AG04449 (cell line): ENCODE results near the gene MIGA1.
"Not testable (repeated sequence)": the region's sequence is repeated elsewhere in the genome, so short reads cannot be mapped to it uniquely, and the experiment has no call there.

Source experiments
- CTCF ChIA-PET: fragments of 350-600 bp; formaldehyde crosslinking; extraction: SDS; loops from one replicate; lab custom pipeline; 2021; ENCODE audit warnings: antibody characterized with exemption; lab: Yijun Ruan, JAX
- POLR2A ChIA-PET: fragments of 400-600, 350-600 bp; formaldehyde crosslinking; extraction: SDS; loops from one replicate; lab custom pipeline; 2020; ENCODE audit warnings: antibody characterized with exemption, inconsistent platforms; lab: Yijun Ruan, JAX
- DNase-seq: peaks from one replicate; pipeline ENCODE4 v3.0.0-alpha.2; 2010; ENCODE audit warnings: low read depth, low spot score
- H3K4me3 ChIP-seq: 2 replicates; pipeline ENCODE4 v1.5.1; 2011; ENCODE audit warnings: low read depth, mild to moderate bottlenecking, control low read depth, low read length
- CTCF ChIP-seq: IDR thresholded peaks from one replicate; pipeline ENCODE4 v1.5.1; 2011; ENCODE audit warnings: mild to moderate bottlenecking, moderate library complexity, low read length, control low read depth, inconsistent platforms; ENCODE audit not compliant: insufficient read depth; ENCODE audit errors: missing control alignments

Gene MIGA1

GRCh38 chr1:77906019-77906545 lies 126.6 kb downstream of the MIGA1 start:
- H3K4me3 ChIP-seq = no peak overlapping the region
- POLR2A ChIA-PET = no interaction called here
- no peak for TF ChIP-seq CTCF
- CTCF ChIA-PET = no interaction called here
- no peak for DNase-seq

GRCh38 chr1:77906624-77907023 lies 127.2 kb downstream of the MIGA1 start:
- no peak for TF ChIP-seq CTCF
- POLR2A ChIA-PET = no interaction called here
- CTCF ChIA-PET = no interaction called here
- no peak overlapping the region for H3K4me3 ChIP-seq
- DNase-seq = no peak

GRCh38 chr1:77910116-77910515 lies 130.7 kb downstream of the MIGA1 start:
- TF ChIP-seq CTCF = no peak
- CTCF ChIA-PET = interaction anchor here (1.2 kb wide), 1 partner anchor 204 kb away, joined by 4 read pairs; no protein-coding TSS in a partner anchor
- no peak overlapping the region for H3K4me3 ChIP-seq
- no peak for DNase-seq
- POLR2A ChIA-PET = no interaction called here

- H3K4me3 ChIP-seq, DNase-seq, CTCF ChIA-PET: not testable (repeated sequence)
- POLR2A ChIA-PET = interaction anchor here (0.6 kb wide), 1 partner anchor 96 kb away, joined by 5 read pairs; no protein-coding TSS in a partner anchor
These were observed 139.5 kb downstream of the MIGA1 start for GRCh38 chr1:77918918-77919317.

GRCh38 chr1:77925518-77925917 lies 146.1 kb downstream of the MIGA1 start:
- ChIA-PET POLR2A (no interaction called here), CTCF (interaction anchor here (0.7 to 1.0 kb wide), 2 partner anchors 188 kb away, joined by 3 read pairs; no protein-coding TSS in a partner anchor)
- DNase-seq = peak; percentile 26
- no peak overlapping the region for H3K4me3 ChIP-seq
- TF ChIP-seq CTCF = no peak

- no peak overlapping the region for H3K4me3 ChIP-seq
- no peak for DNase-seq
- ChIA-PET POLR2A (no interaction called here), CTCF (interaction anchor here (0.7 kb wide), 1 partner anchor 188 kb away, joined by 3 read pairs; no protein-coding TSS in a partner anchor)
- TF ChIP-seq CTCF = no peak
These were observed 146.5 kb downstream of the MIGA1 start for GRCh38 chr1:77925956-77926355.
